ENCODE data around the gene DNAJB8.

The DNAJB8 gene

GRCh38 chr3:128429275-128429674 lies 37.4 kb downstream of the DNAJB8 start:
- no peak for TF ChIP-seq CTCF (IDR thresholded peaks at IDR 0.05; ENCODE audit: control extremely low read depth, extremely low read depth, low read depth, missing control alignments)
- CTCF ChIA-PET: interaction anchor here (1.7 kb wide), 1 partner anchor 179 kb away, joined by 4 read pairs; no protein-coding TSS in a partner anchor
- POLR2A ChIA-PET: no interaction called here
- DNase-seq (ENCODE audit: extremely low spot score): no peak

- TF ChIP-seq CTCF (IDR thresholded peaks at IDR 0.05; ENCODE audit: control extremely low read depth, extremely low read depth, low read depth, missing control alignments): no peak
- DNase-seq (ENCODE audit: extremely low spot score): no peak
- ChIA-PET POLR2A (no interaction called here), CTCF (interaction anchor here (1.0 to 6.4 kb wide), 7 partner anchors 10 to 179 kb away, joined by 3 to 69 read pairs (median 3); partner anchors contain the start of gene GATA2)
Observed at GRCh38 chr3:128427872-128428822, 38.5 kb downstream of the DNAJB8 start.

GRCh38 chr3:128427175-128427857 lies 39.4 kb downstream of the DNAJB8 start:
- no peak for DNase-seq (ENCODE audit: extremely low spot score)
- TF ChIP-seq CTCF (IDR thresholded peaks at IDR 0.05; ENCODE audit: control extremely low read depth, extremely low read depth, low read depth, missing control alignments): no peak
- POLR2A ChIA-PET: no interaction called here
- CTCF ChIA-PET: interaction anchor here (0.6 to 6.4 kb wide), 17 partner anchors 8 to 187 kb away, joined by 3 to 69 read pairs (median 4); partner anchors contain the start of gene GATA2

GRCh38 chr3:128426128-128426921 lies 40.4 kb downstream of the DNAJB8 start:
- peak; percentile 99 for TF ChIP-seq CTCF (IDR thresholded peaks at IDR 0.05; ENCODE audit: control extremely low read depth, extremely low read depth, low read depth, missing control alignments)
- CTCF ChIA-PET: interaction anchor here (0.5 to 6.4 kb wide), 38 partner anchors 9 to 331 kb away, joined by 3 to 69 read pairs (median 3); partner anchors contain the start of gene GATA2

GRCh38 chr3:128425846-128426127 lies 40.9 kb downstream of the DNAJB8 start:
- TF ChIP-seq CTCF (IDR thresholded peaks at IDR 0.05; ENCODE audit: control extremely low read depth, extremely low read depth, low read depth, missing control alignments): no peak
- no peak for DNase-seq (ENCODE audit: extremely low spot score)
- ChIA-PET CTCF (interaction anchor here (0.5 to 6.4 kb wide), 27 partner anchors 9 to 330 kb away, joined by 3 to 69 read pairs (median 3); no protein-coding TSS in a partner anchor), POLR2A (no interaction called here)

More at GRCh38 chr3:128426128-128426921, 40.4 kb downstream of the DNAJB8 start:
- peak; percentile 93 for DNase-seq (ENCODE audit: extremely low spot score)
- POLR2A ChIA-PET: no interaction called here
